DOHH2 (cell line): Measurements from ENCODE around the gene TMEM80.

Experiments
- CTCF ChIP-seq: fragments of 200-600 bp; sonication (generic); IDR thresholded peaks from one replicate; pipeline ENCODE4 v1.5.1; 2014; ENCODE audit warnings: antibody characterized with exemption, mild to moderate bottlenecking, low read depth, low read length; ENCODE audit not compliant: poor library complexity, severe bottlenecking
- EZH2phosphoT487 ChIP-seq: fragments of 200-600 bp; sonication (generic); IDR thresholded peaks from 2 replicates; pipeline ENCODE4 v1.6.1; 2017; ENCODE audit warnings: borderline replicate concordance, mild to moderate bottlenecking, antibody characterized with exemption, low read length, moderate library complexity, mixed read lengths

- TF ChIP-seq CTCF (no peak), EZH2phosphoT487 (no peak)
Measured at GRCh38 chr11:660681-661444, 34.8 kb upstream of the TMEM80 start.
